Measurements from ENCODE around the gene ARHGAP40.

Gene ARHGAP40

DNA sequence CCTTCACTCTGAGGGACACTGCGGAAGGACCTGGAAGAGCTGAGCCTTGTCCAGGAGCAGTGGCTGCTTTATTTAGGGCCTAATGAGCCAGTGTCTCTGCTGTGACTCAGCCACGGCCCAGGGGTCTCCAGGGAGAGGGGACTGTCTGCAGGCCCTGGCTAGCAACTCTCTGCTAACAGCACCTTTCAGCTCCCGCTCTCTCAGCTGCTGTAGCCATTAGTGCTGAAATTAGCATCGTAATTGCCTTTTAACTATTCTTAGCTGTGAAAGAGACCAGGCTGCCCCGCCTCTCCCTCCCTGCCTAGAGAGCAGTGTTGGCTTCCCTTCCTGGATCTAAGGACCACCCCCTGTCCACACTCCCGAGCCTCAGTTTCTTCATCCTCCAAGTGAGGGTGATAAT lies 69.6 kb downstream of the ARHGAP40 start:
- ATAC-seq = no peak
- TF ChIP-seq ZFP3 (CRISPR knock-in tag; IDR thresholded peaks at IDR 0.05) (no peak), ISL1 (CRISPR knock-in tag; IDR thresholded peaks at IDR 0.05) (no peak), GLIS3 (CRISPR knock-in tag; IDR thresholded peaks at IDR 0.05) (no peak), RARB (CRISPR knock-in tag; IDR thresholded peaks at IDR 0.05) (no peak), ZFP30 (CRISPR knock-in tag; IDR thresholded peaks at IDR 0.05) (no peak), POU6F1 (CRISPR knock-in tag; IDR thresholded peaks at IDR 0.05; ENCODE audit: borderline replicate concordance, low read depth) (no peak), PATZ1 (CRISPR knock-in tag; IDR thresholded peaks at IDR 0.05; ENCODE audit: borderline replicate concordance) (no peak), ESRRG (CRISPR knock-in tag; IDR thresholded peaks at IDR 0.05) (no peak), PPARA (CRISPR knock-in tag; IDR thresholded peaks at IDR 0.05; ENCODE audit: borderline replicate concordance) (no peak), OSR1 (CRISPR knock-in tag; IDR thresholded peaks at IDR 0.05) (no peak), CSDC2 (CRISPR knock-in tag; IDR thresholded peaks at IDR 0.05) (no peak), TCF4 (CRISPR knock-in tag; IDR thresholded peaks at IDR 0.05; ENCODE audit: borderline replicate concordance) (no peak), BACH2 (CRISPR knock-in tag; IDR thresholded peaks at IDR 0.05; ENCODE audit: borderline replicate concordance) (no peak), ZNF565 (CRISPR knock-in tag; conservative IDR thresholded peaks at IDR 0.05; ENCODE audit: low read depth) (no peak)
- TF ChIP-seq, protein P1, sequence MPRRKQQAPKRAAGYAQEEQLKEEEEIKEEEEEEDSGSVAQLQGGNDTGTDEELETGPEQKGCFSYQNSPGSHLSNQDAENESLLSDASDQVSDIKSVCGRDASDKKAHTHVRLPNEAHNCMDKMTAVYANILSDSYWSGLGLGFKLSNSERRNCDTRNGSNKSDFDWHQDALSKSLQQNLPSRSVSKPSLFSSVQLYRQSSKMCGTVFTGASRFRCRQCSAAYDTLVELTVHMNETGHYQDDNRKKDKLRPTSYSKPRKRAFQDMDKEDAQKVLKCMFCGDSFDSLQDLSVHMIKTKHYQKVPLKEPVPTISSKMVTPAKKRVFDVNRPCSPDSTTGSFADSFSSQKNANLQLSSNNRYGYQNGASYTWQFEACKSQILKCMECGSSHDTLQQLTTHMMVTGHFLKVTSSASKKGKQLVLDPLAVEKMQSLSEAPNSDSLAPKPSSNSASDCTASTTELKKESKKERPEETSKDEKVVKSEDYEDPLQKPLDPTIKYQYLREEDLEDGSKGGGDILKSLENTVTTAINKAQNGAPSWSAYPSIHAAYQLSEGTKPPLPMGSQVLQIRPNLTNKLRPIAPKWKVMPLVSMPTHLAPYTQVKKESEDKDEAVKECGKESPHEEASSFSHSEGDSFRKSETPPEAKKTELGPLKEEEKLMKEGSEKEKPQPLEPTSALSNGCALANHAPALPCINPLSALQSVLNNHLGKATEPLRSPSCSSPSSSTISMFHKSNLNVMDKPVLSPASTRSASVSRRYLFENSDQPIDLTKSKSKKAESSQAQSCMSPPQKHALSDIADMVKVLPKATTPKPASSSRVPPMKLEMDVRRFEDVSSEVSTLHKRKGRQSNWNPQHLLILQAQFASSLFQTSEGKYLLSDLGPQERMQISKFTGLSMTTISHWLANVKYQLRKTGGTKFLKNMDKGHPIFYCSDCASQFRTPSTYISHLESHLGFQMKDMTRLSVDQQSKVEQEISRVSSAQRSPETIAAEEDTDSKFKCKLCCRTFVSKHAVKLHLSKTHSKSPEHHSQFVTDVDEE (CRISPR knock-in tag; IDR thresholded peaks at IDR 0.05) = no peak

- ATAC-seq = no peak
- TF ChIP-seq ISL1 (CRISPR knock-in tag; IDR thresholded peaks at IDR 0.05) (no peak), ARNTL (CRISPR knock-in tag; IDR thresholded peaks at IDR 0.05; ENCODE audit: borderline replicate concordance, low read depth) (no peak), ESRRG (CRISPR knock-in tag; IDR thresholded peaks at IDR 0.05) (no peak), TCF4 (CRISPR knock-in tag; IDR thresholded peaks at IDR 0.05; ENCODE audit: borderline replicate concordance) (no peak), ZC3H10 (CRISPR knock-in tag; IDR thresholded peaks at IDR 0.05) (no peak), ZNF8 (CRISPR knock-in tag; IDR thresholded peaks at IDR 0.05) (no peak), PPARA (CRISPR knock-in tag; IDR thresholded peaks at IDR 0.05; ENCODE audit: borderline replicate concordance) (no peak), BACH2 (CRISPR knock-in tag; IDR thresholded peaks at IDR 0.05; ENCODE audit: borderline replicate concordance) (no peak), TOX (CRISPR knock-in tag; IDR thresholded peaks at IDR 0.05; ENCODE audit: borderline replicate concordance) (no peak), RARB (CRISPR knock-in tag; IDR thresholded peaks at IDR 0.05) (no peak)
Measured at GRCh38 chr20:38671701-38672292, 70.2 kb downstream of the ARHGAP40 start.

- TF ChIP-seq OSR1 (CRISPR knock-in tag; IDR thresholded peaks at IDR 0.05) (no peak), ARNTL (CRISPR knock-in tag; IDR thresholded peaks at IDR 0.05; ENCODE audit: borderline replicate concordance, low read depth) (no peak), BACH2 (CRISPR knock-in tag; IDR thresholded peaks at IDR 0.05; ENCODE audit: borderline replicate concordance) (no peak), TOX (CRISPR knock-in tag; IDR thresholded peaks at IDR 0.05; ENCODE audit: borderline replicate concordance) (no peak), TCF4 (CRISPR knock-in tag; IDR thresholded peaks at IDR 0.05; ENCODE audit: borderline replicate concordance) (no peak), ZFP3 (CRISPR knock-in tag; IDR thresholded peaks at IDR 0.05) (no peak), ZFP30 (CRISPR knock-in tag; IDR thresholded peaks at IDR 0.05) (no peak), GLIS3 (CRISPR knock-in tag; IDR thresholded peaks at IDR 0.05) (no peak), SNAI2 (CRISPR knock-in tag; IDR thresholded peaks at IDR 0.05) (no peak), PATZ1 (CRISPR knock-in tag; IDR thresholded peaks at IDR 0.05; ENCODE audit: borderline replicate concordance) (no peak), CSDC2 (CRISPR knock-in tag; IDR thresholded peaks at IDR 0.05) (no peak), ZC3H10 (CRISPR knock-in tag; IDR thresholded peaks at IDR 0.05) (no peak), POU6F1 (CRISPR knock-in tag; IDR thresholded peaks at IDR 0.05; ENCODE audit: borderline replicate concordance, low read depth) (no peak), ZNF8 (CRISPR knock-in tag; IDR thresholded peaks at IDR 0.05) (no peak)
- TF ChIP-seq, protein P1 (CRISPR knock-in tag; IDR thresholded peaks at IDR 0.05) = no peak
- TF ChIP-seq, protein P2, sequence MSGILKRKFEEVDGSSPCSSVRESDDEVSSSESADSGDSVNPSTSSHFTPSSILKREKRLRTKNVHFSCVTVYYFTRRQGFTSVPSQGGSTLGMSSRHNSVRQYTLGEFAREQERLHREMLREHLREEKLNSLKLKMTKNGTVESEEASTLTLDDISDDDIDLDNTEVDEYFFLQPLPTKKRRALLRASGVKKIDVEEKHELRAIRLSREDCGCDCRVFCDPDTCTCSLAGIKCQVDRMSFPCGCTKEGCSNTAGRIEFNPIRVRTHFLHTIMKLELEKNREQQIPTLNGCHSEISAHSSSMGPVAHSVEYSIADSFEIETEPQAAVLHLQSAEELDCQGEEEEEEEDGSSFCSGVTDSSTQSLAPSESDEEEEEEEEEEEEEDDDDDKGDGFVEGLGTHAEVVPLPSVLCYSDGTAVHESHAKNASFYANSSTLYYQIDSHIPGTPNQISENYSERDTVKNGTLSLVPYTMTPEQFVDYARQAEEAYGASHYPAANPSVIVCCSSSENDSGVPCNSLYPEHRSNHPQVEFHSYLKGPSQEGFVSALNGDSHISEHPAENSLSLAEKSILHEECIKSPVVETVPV (CRISPR knock-in tag; IDR thresholded peaks at IDR 0.05) = no peak
- no peak for ATAC-seq
Measured at GRCh38 chr20:38672504-38672903, 70.9 kb downstream of the ARHGAP40 start.
